Activated gamma-delta T cell (primary cell): ENCODE data around the gene UBA1.

Source experiments
- DNase-seq: peaks from one replicate; lab custom pipeline; 2025; lab: John Stamatoyannopoulos, UW

The UBA1 gene

GRCh38 chrX:47187106-47187677 lies 6.4 kb upstream of the UBA1 start:
- no peak for DNase-seq

DNA sequence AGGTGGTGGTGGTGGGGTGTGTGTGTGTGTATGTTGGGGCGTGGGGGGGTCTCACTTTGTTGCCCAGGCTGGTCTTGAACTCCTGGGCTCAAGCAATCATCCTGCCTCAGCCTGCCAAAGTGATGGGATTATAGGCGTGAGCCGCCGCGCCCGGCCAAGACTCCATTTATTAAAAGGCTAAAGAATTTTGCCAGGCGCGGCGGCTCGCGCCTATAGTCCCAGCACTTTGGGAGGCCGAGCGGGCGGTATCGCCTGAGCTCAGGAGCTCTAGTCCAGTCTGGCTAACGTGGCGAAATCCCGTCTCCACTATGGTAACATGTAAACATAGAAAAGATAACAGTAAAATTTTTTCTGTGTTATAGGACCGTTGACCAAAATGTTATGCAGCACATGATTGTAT lies 3.7 kb upstream of the UBA1 start:
- DNase-seq: no peak

DNA sequence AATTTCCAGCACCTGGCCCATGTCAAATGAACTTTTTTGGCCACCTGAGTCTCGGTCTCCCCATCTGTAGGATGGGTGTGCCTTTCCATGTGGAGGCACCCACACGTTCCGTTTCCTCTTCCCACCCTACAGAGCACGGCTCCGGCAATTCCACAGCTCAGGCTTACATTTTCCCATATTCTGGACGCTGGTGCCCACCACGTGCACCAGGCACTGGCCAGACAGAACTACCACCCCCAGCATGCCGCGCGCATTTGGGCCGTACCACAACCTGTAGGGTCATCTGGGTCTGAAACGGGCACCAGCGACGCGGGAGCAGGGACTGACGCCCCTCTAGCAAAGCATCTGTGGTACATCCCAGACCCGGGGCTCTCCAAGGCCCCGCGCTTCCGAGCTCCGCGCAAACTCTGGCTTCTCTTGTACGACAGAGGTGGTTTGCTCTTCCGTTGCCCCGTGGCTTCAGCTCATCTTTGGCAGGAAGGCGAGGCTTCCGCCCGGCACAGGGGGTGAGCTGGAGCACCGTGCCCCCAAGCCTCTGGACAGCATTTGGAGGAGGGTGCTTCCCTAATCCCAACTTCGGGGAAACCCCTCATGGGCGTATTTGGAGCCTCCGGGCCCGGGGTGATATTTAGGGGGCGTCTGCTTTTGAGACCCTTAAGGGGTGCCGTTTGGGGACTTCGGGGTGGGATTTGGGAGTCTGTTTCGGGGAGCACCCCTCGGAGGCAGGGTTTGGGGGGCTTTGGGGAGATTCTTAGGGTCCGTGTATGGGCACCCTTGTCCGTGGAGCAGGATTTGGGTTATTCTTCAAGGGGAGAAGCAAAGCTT lies 3.0 kb upstream of the UBA1 start:
- DNase-seq: peak; percentile 63

DNA sequence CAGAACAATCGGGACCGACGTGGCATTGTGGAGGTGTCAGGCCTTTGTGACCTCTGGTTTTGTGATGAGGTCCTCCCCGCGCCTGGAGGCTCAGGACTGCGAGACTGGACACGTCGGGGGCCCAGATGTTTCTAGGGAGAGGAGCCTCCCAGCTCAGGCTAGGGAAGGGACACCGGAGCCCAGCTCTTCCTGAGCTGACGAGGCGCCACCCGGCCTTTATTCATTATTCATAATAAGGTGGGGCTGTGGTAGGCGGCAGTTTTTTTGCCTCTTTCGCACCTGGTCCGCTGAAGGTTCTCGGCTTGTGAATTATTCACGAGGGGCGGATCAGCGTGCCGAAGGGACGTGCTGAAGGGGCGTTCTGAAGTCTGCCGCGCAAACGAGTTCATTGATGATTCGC lies 2.3 kb upstream of the UBA1 start:
- no peak for DNase-seq

- no peak for DNase-seq
Measured at GRCh38 chrX:47191806-47192401, 1.7 kb upstream of the UBA1 start.

DNA sequence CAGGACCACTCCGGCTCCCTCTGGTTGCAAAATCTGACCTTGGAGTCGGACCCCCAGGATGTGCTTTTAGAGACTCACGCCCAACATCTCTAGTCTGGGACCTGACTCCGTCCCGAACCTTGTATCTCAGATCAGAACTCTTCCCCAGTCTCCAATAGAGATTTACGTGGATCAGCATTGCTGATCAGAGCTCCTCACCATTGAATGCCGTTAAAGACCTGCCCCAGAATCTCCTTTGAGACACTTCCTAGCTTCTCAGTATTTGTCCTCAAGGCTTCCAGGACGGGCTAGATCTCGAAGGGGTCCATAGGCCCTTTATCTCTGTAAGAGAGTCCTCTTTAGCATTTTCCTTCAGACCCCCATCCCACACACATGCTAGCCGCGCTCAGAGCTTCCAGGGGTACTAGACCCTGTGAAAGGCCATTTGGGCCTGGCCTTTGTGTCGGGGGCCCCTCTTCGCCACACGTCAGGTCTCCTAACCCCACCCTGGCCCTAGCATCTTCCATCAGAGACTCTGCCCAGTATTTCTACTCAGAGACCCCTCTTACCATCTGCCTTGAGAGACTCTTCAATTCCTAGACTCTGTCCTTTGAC lies 662 bp downstream of the UBA1 start:
- DNase-seq: no peak

DNA sequence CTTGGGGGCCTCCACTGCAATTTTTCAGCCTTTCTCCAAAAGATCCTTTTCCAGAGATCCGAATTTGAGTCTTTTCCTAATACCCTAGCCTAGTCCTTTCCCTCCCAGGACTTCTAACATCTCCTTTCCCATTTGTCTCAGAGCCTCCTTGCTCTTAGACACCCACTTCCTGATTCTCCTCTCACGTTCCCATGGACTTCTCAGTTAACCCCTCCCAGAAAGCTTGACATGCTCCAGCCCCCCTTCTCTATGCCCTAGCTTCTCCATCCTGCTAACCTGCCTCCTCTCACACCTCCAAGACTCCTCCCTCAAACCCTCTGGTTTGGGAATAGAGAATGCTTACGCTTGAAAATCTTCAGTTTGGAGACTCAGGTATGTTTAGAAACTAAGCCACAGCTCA lies 2.5 kb downstream of the UBA1 start:
- DNase-seq: no peak

- DNase-seq: no peak
Measured at GRCh38 chrX:47197526-47197925, 3.9 kb downstream of the UBA1 start.

GRCh38 chrX:47198026-47198686 lies 4.5 kb downstream of the UBA1 start:
- DNase-seq: no peak

DNA sequence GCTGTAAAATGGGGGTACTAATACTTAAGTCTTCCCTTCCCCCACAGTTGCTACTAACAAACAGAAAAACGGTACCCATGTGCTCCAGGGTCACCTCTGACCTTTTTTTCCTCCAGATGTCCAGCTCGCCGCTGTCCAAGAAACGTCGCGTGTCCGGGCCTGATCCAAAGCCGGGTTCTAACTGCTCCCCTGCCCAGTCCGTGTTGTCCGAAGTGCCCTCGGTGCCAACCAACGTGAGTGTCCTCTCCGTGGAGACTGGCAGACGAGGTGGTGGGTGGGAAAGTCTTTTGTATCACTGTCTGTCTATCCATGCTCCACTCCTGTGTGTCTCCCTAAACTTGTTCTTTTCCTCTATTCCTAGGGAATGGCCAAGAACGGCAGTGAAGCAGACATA lies 5.1 kb downstream of the UBA1 start:
- DNase-seq: no peak

- DNase-seq: no peak
Measured at GRCh38 chrX:47199286-47199685, 5.7 kb downstream of the UBA1 start.

- no peak for DNase-seq
Measured at GRCh38 chrX:47200385-47201150, 6.9 kb downstream of the UBA1 start.

DNA sequence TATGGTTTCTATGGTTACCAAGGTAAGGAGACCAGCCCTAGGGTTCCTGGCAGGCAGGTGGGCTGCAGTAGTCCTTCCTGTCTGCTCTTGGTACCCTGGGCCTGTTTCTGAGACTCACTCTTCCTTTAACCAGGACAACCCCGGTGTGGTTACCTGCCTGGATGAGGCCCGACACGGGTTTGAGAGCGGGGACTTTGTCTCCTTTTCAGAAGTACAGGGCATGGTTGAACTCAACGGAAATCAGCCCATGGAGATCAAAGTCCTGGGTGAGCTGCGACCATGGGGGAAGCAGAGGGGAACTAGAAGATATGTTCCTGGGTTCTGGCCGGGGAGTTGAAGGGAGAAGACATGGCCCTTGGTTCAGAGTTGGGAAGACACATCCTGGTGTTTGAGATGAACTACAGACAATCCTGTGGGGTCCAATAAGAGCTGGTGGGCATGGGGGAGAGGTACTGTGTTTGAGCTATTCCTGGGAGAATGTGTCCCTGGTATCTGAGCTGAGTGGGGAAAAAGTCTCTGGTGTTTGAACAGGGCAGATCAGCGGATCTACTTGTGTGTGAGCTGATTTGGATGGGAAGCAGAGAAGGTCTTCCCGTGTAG lies 7.8 kb downstream of the UBA1 start:
- no peak for DNase-seq

DNA sequence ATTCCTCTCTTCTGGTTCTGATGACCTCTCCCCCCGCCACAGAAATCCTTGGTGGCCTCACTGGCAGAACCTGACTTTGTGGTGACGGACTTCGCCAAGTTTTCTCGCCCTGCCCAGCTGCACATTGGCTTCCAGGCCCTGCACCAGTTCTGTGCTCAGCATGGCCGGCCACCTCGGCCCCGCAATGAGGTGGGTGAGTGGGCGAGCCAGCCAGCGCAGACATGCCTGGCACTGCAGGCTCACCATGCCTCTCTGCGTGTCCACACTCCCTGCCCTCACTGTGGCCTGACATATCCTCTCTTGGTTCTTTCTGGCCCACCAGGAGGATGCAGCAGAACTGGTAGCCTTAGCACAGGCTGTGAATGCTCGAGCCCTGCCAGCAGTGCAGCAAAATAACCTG lies 8.7 kb downstream of the UBA1 start:
- no peak for DNase-seq

- DNase-seq: no peak
Measured at GRCh38 chrX:47202877-47203276, 9.2 kb downstream of the UBA1 start.

DNA sequence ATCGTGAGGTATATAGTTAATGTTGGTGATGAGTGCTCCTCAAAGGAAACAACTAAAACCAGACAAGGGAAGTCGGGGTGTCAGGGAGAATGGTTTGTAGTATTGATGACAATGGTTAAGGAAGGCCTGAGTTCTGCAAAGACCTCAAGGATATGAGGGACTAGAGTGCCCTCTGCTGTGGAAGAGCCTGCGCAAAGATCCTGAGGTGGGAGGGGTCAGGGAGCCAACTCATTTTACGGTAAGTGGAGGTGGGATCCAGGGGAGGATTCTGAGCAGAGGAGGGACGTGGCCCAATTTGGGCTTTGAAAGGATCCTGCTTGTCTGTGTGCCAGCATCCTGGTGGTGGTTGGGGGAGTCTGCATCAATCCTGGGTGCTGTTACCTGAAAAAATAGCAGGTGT lies 11.3 kb downstream of the UBA1 start:
- no peak for DNase-seq

- no peak for DNase-seq
Measured at GRCh38 chrX:47206316-47206715, 12.7 kb downstream of the UBA1 start.

DNA sequence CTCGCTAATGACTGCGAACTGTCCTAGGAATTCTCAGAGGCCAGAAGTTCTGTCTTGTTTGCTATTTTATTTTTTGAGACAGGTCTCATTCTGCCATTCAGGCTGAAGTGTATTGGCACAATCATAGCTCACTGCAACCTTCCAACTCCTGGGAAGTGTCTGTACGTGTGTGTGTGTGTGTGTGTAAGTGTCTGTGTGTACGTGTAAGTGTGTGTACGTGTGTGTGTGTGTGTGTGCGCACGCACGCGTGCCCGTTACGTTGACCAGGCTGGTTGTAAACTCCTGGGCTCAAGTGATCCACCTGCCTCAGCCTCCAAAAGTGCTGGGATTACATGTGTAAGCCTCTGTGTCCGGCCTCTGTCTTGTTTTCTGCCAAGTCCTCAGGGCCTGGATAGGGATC lies 14.5 kb downstream of the UBA1 start:
- DNase-seq: no peak

- DNase-seq: no peak
Measured at GRCh38 chrX:47209508-47210238, 16.0 kb downstream of the UBA1 start.

- DNase-seq: no peak
Measured at GRCh38 chrX:47210661-47211425, 17.2 kb downstream of the UBA1 start.
